GM10847 (cell line): Measurements from ENCODE around the gene NUP210.

Experiments used
- POLR2A ChIP-seq: IDR thresholded peaks from 2 replicates; pipeline ENCODE4 v1.6.1; 2011; ENCODE audit not compliant: insufficient read length; ENCODE audit errors: extremely low read depth

Gene NUP210

DNA sequence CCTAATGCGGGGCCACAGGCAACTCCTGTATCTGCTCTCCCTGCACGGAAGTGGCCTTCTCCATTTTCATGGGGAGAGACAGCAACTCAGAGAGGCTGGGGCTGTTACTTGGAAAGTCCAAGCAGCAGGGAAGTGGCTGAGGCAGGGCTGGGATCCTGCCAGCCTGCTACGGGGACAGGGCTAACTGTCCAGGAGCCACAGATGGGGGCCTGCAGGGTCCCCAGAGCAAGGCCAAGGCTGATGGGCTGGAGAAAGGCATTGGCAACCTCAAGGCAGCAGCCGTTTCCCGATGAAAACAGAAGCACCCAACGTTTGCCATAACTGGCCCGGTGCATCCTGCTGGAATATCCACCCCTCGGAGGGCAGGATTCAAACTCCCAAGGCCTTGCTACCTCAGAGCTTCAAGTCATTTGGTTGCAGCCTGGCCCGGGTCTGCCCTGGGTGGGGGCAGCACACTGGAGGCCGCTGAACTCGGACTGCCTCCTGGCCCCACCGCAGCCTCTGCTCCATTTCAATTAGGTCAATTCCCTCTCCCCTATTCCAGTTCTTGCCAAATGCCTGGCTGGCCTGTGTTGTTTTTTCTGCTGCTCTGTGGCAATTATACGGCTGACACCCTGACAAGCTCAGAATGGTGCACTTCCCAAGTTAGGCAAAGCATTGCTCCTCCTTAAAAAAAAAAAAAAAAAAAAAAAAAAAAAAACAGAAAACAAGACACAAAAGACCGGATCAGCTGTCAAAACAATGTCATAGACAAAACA lies 143.5 kb downstream of the NUP210 start:
- no peak for TF ChIP-seq POLR2A

DNA sequence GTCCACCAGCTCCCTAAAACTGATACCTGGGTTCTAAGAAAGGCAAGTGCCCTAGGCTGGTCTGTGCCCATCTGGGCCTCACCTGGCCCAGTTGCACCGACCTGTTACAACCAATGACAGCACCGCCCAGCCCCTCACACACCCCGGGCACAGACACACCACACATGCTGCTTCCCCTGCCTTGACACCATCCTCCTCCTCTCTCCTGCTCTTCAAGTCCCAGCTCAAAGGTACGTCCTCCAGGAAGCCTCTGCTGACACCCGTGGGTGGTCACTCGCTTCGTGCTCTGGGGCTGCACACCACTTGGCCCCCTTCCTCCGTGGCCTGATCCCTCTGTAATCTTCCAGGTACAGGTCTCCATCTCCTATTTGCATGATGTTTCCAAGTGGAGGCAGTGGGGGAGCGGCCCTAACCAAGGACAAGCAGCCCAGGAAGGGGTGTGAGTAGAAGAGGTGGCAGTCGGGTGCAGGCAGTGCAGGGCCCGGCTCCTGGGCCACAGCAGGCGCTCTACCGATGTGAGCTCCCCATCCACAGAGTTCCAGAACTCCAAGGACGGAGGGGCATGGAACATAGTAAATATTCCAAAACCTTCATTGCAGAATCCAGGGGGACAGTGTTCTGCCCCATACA lies 144.6 kb downstream of the NUP210 start:
- no peak for TF ChIP-seq POLR2A

DNA sequence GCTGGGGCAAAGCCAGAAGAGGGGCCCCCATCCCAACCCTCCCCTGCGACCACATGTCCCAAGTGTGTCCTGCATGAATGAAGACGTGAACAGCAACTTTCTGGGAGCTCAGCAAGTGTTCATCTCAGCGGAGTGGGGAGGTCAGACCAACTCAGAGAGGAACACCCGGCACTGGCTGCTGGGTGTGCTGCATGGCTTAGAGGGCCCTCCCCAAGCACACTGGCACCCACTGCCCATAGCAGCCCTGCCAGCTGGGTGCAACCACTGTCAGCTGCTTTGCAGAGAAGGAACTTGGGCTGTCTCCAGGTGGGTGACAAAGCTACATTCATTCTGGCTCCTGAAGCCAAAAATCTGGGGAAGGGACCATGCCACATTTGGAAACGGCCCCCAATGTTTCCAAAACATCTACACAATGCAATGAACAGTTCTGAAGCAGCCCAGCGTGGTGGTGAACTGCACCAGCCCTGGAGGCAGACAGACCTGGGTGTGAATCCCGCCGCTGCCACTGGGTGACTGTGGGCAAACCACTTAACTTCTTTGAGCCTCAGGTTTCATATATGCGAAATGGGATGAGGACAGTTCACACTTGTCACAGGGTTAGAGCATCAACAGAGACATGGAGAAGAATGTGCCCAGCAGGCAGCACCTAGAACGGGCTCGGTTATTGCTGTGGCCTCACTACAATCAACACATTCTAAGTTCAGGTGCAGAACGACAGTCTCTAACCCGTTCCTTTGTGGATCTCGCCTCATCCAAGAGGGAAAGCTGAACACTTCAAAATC lies 145.4 kb downstream of the NUP210 start:
- TF ChIP-seq POLR2A = no peak

DNA sequence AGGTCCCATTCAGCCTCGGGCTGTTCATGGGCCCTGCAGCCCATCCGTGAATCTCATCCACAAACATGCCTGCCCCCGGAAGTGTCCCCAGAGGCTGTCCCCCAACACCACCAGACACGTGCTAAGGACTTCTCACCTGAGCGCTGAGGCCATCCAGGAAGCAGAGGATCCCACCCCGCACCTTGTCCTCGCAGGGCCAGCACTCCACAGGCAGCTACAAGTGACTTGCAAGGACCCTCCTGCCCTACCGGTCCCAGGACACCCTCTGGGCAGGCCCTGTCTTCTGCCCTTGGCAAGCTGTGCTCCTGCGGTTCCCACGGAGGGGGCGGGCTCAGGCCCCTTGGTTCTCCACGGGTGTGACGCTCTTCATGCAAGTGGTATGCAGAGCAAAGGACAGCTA lies 146.0 kb downstream of the NUP210 start:
- no peak for TF ChIP-seq POLR2A

DNA sequence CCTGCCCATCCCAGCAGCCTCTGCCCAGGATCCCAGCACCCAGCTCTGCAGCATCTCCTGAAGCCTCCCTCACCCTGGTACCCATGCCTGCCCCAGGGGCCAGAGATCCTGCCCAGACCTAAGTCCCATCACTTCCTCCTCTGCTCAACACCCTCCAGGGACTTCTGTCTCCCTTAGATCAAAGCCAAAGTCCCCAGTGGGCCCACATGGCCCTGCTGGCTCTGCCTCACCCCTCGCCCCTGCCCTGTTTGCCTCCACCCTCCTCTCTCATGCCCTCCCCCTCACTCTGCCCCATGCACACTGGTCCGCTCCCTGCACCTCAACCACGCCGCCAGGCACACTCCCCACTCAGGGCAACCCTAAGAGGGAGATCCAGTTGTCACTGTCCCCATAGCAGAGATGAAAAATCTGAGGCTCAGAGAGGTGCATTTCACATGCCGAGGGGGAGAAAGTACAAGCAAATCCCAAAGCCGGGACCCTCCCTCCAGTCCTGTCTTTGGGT lies 146.5 kb downstream of the NUP210 start:
- no peak for TF ChIP-seq POLR2A

DNA sequence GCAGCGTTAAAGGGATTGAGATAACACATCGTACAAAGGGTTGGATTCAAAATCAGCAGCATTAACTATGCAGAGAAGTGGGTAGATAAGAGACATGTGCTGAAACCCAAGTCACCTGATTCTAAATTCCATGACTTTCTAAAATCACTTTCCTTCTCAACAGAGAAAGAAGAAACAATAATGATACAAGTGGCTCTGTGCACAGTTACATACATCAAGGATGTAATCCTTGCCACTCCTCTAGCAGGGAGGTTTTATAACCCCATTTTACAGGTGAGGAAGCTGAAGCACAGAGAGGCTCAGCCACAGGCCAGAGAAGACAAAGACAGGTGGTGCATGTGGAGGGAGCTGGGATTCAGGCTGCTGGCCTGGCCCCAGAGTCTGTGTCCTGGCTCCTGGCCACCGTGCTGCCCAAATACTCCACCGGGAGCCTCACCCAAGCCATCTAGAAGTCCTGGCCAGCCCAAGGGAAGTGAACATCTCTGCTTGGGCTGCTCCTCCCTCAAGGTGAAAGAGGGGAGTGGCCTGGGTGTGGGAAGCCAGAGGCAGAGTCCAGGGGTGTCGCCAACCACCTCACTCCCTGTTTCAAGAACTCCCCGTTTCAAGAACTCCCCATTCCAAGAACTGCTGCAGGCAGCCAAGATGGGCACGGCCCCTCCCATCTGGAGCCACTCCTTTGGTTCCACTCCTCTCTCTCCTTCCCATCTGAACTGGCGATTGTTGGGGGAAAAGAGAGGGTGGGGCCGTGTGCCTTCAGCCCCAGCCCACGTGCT lies 147.1 kb downstream of the NUP210 start:
- no peak for TF ChIP-seq POLR2A

DNA sequence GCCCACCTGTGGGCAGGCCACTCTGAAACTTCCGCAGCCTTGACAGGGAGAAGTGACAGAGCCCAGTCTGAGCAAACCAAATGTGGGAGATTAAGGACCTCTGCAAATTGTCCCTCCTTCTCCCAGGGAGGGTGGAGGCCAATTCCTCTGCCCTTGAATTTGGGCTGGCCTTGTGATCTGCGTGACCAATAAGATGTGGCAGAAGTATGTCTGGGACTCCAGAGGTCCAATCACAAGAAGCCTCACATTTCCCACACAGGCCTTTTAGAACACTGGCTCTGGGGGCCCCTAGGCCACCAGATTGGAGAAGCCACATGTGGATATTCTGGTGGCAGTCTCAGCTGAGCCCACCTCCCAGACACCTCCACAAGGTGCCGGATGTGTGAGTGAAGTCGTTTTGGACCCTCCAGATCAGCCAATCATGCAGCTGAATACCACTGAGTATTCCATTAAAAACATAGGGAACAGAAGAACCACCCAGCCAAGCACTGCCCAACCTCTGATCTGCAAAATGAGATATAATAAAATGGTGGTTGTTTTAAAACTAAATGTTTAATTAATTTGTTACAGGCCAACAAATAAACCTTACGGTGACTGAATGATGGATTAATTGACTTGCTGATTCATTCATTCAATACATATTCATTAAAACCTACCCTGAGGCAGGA lies 150.3 kb downstream of the NUP210 start:
- no peak for TF ChIP-seq POLR2A

DNA sequence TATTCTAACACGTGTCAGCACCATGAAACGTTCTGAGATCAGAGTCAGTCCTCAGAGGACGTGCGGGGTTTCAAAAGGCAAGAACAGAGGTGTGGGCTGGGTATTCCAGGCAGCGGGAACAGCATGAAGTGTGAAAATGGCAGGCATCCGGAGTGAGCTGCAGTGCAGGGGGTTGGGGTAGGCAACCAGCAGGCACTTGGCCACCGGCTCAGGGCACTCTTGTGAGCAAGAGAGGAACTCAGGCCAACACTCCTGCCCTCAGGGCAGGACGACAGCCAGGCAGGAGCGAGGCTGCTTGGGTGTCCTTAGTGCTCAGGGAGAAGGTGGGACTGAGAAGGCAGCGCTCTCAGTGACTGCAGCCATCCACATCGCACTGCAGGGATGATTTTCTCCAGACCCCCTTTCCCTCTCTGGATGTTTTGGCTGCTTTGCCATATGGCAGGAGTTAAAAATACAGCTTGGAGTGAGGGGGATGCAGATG lies 151.1 kb downstream of the NUP210 start:
- no peak for TF ChIP-seq POLR2A

DNA sequence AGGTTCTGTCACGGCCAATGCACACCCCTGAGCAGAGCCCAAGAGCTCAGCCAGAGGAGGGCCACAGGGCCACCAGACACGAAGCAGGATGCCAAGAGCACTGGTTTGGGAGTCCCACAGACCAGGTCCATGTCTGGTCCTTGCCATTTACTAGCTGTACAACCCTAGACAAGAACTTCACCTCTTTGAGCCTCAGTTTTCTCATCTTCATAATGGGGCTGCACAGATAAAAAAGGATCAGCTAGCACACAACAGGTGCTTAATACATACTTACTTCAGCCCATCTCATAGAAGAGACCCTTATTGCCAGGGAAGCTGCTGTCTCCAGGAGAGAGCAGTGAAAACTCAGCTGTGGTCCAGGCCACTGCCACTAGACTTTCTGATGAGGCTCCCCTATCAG lies 152.0 kb downstream of the NUP210 start:
- no peak for TF ChIP-seq POLR2A

DNA sequence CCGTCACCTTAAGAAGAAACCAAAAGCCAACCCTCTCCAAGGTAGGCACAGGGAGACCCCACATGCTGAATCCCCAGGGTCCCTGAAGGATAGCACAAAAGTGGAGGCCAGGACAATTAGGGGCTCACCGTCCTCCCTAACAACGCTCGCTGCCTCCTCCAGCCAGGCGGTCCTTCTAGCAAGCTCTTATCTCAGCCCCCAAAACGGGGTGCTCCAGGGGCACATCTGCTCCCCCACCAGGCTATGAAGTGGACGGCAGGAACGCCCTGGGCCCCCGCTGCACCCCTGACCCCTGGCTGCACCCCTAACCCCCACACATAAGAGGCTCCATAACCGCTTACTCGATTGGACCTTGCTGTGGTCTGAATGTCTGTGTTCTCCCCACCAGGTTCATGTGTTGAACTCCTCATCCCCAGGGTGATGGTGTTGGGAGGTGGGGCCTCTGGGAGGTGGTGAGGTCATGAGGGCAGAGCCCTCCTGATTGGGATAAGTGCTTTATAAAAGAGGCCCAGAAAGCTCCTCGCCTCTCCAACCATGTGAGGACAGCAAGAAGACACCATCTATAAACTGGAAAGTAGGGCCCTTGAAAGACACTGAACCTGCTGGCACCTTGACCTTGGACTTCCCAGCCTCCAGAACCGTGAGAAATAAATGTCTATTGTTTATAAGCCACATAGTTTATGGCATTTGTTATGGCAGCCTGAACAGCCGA lies 153.3 kb downstream of the NUP210 start:
- no peak for TF ChIP-seq POLR2A
